Lung (tissue), 12 donors: ENCODE data around the gene PAK4. TPM values are rescaled to one million over a fixed set of nuclear protein-coding genes. Genes with fewer than 3 reads are reported as not detected.

ENCODE experiments used
- ATAC-seq: fragments of 200-7000 bp; cut with Tn5 transposase; one replicate; pipeline ENCODE4 v1.9.1; 2020; ENCODE audit warnings: moderate number of reproducible peaks; ENCODE audit not compliant: insufficient read depth, low FRiP score
- DNase-seq, 3 donors: peaks; one replicate each; pipeline ENCODE4 v3.0.0-alpha.2; 2013 to 2017
- H3K27ac ChIP-seq, 2 donors: one replicate each; pipeline ENCODE4 v1.5.1; 2013; ENCODE audit warnings: mild to moderate bottlenecking in 2 of 2, moderate library complexity in 2 of 2, control low read depth in 1 of 2, inconsistent platforms in 1 of 2, low read depth in 1 of 2, low read length in 1 of 2
- H3K27me3 ChIP-seq, 3 donors: one replicate each; pipeline ENCODE4 v1.5.1; 2013; ENCODE audit warnings: low read length in 2 of 3; ENCODE audit not compliant: control insufficient read depth in 3 of 3, insufficient read depth in 3 of 3
- H3K36me3 ChIP-seq, 4 donors: one replicate each; pipeline ENCODE4 v1.5.1; 2013; ENCODE audit warnings: low read length in 4 of 4, mild to moderate bottlenecking in 1 of 4, moderate library complexity in 1 of 4; ENCODE audit not compliant: control insufficient read depth in 4 of 4, insufficient read depth in 4 of 4
- H3K4me1 ChIP-seq, 5 donors: one replicate each; pipeline ENCODE4 v1.5.1; 2013; ENCODE audit warnings: low read length in 5 of 5, mild to moderate bottlenecking in 2 of 5, moderate library complexity in 1 of 5; ENCODE audit not compliant: control insufficient read depth in 5 of 5, insufficient read depth in 5 of 5
- H3K4me3 ChIP-seq: one replicate; pipeline ENCODE4 v1.5.1; 2013; ENCODE audit warnings: mild to moderate bottlenecking, control low read depth, moderate library complexity
- H3K9ac ChIP-seq, 2 donors: one replicate each; pipeline ENCODE4 v1.5.1; 2013; ENCODE audit warnings: low read length in 2 of 2, control low read depth in 1 of 2; ENCODE audit not compliant: insufficient read depth in 1 of 2
- H3K9me3 ChIP-seq, 4 donors: one replicate each; pipeline ENCODE4 v1.5.1; 2013; ENCODE audit warnings: low read length in 3 of 4, mild to moderate bottlenecking in 1 of 4, moderate library complexity in 1 of 4; ENCODE audit not compliant: control insufficient read depth in 4 of 4, insufficient read depth in 3 of 4
- CTCF ChIP-seq: IDR thresholded peaks from 2 replicates; pipeline ENCODE4 v1.5.1; 2012; ENCODE audit warnings: mild to moderate bottlenecking; ENCODE audit errors: control extremely low read depth, extremely low read depth
- WGBS, 2 donors: extraction: QIAGEN DNeasy Blood & Tissue Kit; methylation state at CpG; one replicate each; pipeline ENCODE4 v1.1.7; 2013; 5-methylcytosine and 5-hydroxymethylcytosine counted together
- polyA plus RNA-seq, 2 donors: library from polyadenylated mRNA; stranded (reverse); fragments of 200-250 nt; gene quantifications; one replicate each; pipeline ENCODE4 v1.2.1, GENCODE V29; 2013
- total RNA-seq, 2 donors: library from RNA; depleted of rRNA in 1 of 2; stranded (reverse); fragments of >200 nt in 1 of 2; gene quantifications; one replicate each; pipeline ENCODE4 v1.2.1, GENCODE V29; 2014 to 2021
- donor health status: control.
- donor health status: control.
- donor health status: Bipolar disorder and iron deficiency.
- donor health status: healthy.
- donor health status: DM: yes; HTN: yes; CAD: no.

Gene PAK4
- total and polyA plus RNA-seq, 4 donors: 23.2 to 60.8 (median 36.7) TPM

DNA sequence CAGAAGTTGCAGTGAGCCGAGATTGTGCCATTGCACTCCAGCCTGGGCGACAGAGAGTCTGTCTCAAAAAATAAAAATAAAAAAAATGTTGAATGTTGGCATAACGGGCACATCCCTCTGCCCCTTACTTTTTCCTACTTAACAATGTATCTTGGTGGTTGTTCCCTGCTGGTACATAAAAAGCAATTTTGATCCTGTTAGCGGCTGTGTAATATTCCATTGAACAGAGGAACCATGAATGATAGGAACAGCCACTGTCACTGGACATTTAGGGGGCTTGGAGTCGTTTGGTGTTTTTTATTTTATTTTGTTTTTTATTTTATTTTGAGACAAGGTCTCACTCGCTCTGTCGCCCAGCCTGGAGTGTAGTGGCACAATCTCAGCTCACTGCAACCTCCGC is 60.8 kb downstream of the PAK4 start:
- Histone ChIP-seq H3K4me1 (peaks cover 0 to 3% (median 0%) of the 10 kb centered on the region in 5 donors), H3K9me3 (no peaks in the 10 kb centered on the region), H3K27me3 (no peaks in the 10 kb centered on the region), H3K9ac (no peak overlapping the region), H3K27ac (no peak overlapping the region), H3K4me3 (no peak overlapping the region), H3K36me3 (no peaks in the 10 kb centered on the region)
- ATAC-seq (no peak), DNase-seq (no peak)
- 92 to 98% methylated on average over 8 of the region's 8 CpGs for WGBS, 2 donors
- no peak for TF ChIP-seq CTCF

- DNase-seq: no peak
- no peak for TF ChIP-seq CTCF
- Histone ChIP-seq H3K4me1 (no peaks in the 10 kb centered on the region), H3K4me3 (no peak overlapping the region), H3K27ac (no peak overlapping the region), H3K36me3 (no peaks in the 10 kb centered on the region), H3K27me3 (no peaks in the 10 kb centered on the region), H3K9me3 (no peaks in the 10 kb centered on the region), H3K9ac (no peak overlapping the region)
- ATAC-seq: no peak
- WGBS, 2 donors: 37 to 60% methylated on average over 8 of the region's 8 CpGs
Measured at GRCh38 chr19:39187552-39187943, 62.0 kb downstream of the PAK4 start.

DNA sequence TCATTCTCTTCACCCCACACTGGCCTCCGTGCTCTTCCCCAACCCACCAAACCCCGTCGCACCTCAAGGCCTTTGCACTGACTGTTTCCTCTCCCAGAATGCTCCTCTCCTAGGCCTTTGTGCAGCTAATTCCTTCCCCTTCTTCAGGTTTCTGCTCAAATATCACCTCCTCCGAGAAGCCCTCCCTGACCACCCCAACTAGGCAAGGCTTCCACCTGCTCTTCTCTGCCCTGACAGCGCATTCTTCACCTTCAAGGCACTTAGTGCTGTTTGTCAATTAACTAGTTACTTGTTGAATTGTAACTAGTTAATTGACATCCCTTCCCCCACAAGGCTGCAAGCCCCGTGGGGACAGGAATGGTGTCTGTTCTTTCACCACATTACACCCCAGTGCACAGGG is 63.4 kb downstream of the PAK4 start:
- Histone ChIP-seq H3K4me1 (no peaks in the 10 kb centered on the region), H3K4me3 (no peak overlapping the region), H3K27ac (no peak overlapping the region), H3K9ac (no peak overlapping the region), H3K9me3 (no peaks in the 10 kb centered on the region), H3K27me3 (no peaks in the 10 kb centered on the region), H3K36me3 (no peaks in the 10 kb centered on the region)
- ATAC-seq: no peak
- no peak for TF ChIP-seq CTCF
- DNase-seq: no peak
- WGBS, 2 donors: 67 to 80% methylated on average over 6 of the region's 6 CpGs

GRCh38 chr19:39190768-39191167 is 65.2 kb downstream of the PAK4 start:
- Histone ChIP-seq H3K9me3 (no peaks in the 10 kb centered on the region), H3K4me1 (no peaks in the 10 kb centered on the region), H3K36me3 (no peaks in the 10 kb centered on the region), H3K4me3 (no peak overlapping the region), H3K27me3 (peaks cover 0 to 4% (median 3%) of the 10 kb centered on the region in 3 donors), H3K27ac (no peak overlapping the region), H3K9ac (no peak overlapping the region)
- WGBS, 2 donors: 47 to 67% methylated on average over 11 of the region's 11 CpGs
- ATAC-seq (no peak), DNase-seq (peak in 2 of 3 donors; percentile 20 to 37)
- TF ChIP-seq CTCF: no peak
